ENCODE results near the gene SYNE1. TPM values are rescaled to one million over a fixed set of nuclear protein-coding genes. Genes with fewer than 3 reads are reported as not detected.
"Not testable (repeated sequence)": the region's sequence is repeated elsewhere in the genome, so short reads cannot be mapped to it uniquely, and the experiment has no call there.

SYNE1 gene
- total RNA-seq, 1 experiment from 2014 or later, result 14.2 TPM

- in situ Hi-C loops (cut with HindIII; ENCODE audit: low pct_unique_long_range_greater_than_20kb, low sequenced_read_pairs), result no loop called here
- no peak for DNase-seq (ENCODE audit: low read depth)
These were observed 174.4 kb downstream of the SYNE1 start for GRCh38 chr6:152462716-152463115.

- no peak for DNase-seq (ENCODE audit: low read depth)
- in situ Hi-C loops (cut with HindIII; ENCODE audit: low pct_unique_long_range_greater_than_20kb, low sequenced_read_pairs), result no loop called here
These were observed 175.6 kb downstream of the SYNE1 start for GRCh38 chr6:152461556-152461955.

GRCh38 chr6:152458648-152459644 is 178.2 kb downstream of the SYNE1 start:
- in situ Hi-C loops (cut with HindIII; ENCODE audit: low pct_unique_long_range_greater_than_20kb, low sequenced_read_pairs), result no loop called here
- no peak for DNase-seq (ENCODE audit: low read depth)

- in situ Hi-C loops (cut with HindIII; ENCODE audit: low pct_unique_long_range_greater_than_20kb, low sequenced_read_pairs), result no loop called here
- DNase-seq (ENCODE audit: low read depth), result no peak
These were observed 179.1 kb downstream of the SYNE1 start for GRCh38 chr6:152457949-152458624.

GRCh38 chr6:152454003-152454402 is 183.2 kb downstream of the SYNE1 start:
- DNase-seq (ENCODE audit: low read depth), result no peak
- in situ Hi-C loops (cut with HindIII; ENCODE audit: low pct_unique_long_range_greater_than_20kb, low sequenced_read_pairs), result no loop called here

GRCh38 chr6:152453421-152453820 is 183.7 kb downstream of the SYNE1 start:
- DNase-seq (ENCODE audit: low read depth), result no peak
- in situ Hi-C loops (cut with HindIII; ENCODE audit: low pct_unique_long_range_greater_than_20kb, low sequenced_read_pairs), result no loop called here

GRCh38 chr6:152452639-152453038 is 184.5 kb downstream of the SYNE1 start:
- DNase-seq (ENCODE audit: low read depth), result no peak
- in situ Hi-C loops (cut with HindIII; ENCODE audit: low pct_unique_long_range_greater_than_20kb, low sequenced_read_pairs), result no loop called here

- in situ Hi-C loops (cut with HindIII; ENCODE audit: low pct_unique_long_range_greater_than_20kb, low sequenced_read_pairs), result no loop called here
- no peak for DNase-seq (ENCODE audit: low read depth)
These were observed 186.6 kb downstream of the SYNE1 start for GRCh38 chr6:152450519-152450918.

- in situ Hi-C loops (cut with HindIII; ENCODE audit: low pct_unique_long_range_greater_than_20kb, low sequenced_read_pairs), result no loop called here
- DNase-seq (ENCODE audit: low read depth), result no peak
These were observed 195.3 kb downstream of the SYNE1 start for GRCh38 chr6:152441902-152442301.

- no peak for DNase-seq (ENCODE audit: low read depth)
These were observed 201.3 kb downstream of the SYNE1 start for GRCh38 chr6:152435816-152436215.

GRCh38 chr6:152432758-152433157 is 204.4 kb downstream of the SYNE1 start:
- in situ Hi-C loops (cut with HindIII; ENCODE audit: low pct_unique_long_range_greater_than_20kb, low sequenced_read_pairs), result no loop called here
- no peak for DNase-seq (ENCODE audit: low read depth)

More at GRCh38 chr6:152435816-152436215, 201.3 kb downstream of the SYNE1 start:
- in situ Hi-C loops (cut with HindIII; ENCODE audit: low pct_unique_long_range_greater_than_20kb, low sequenced_read_pairs), result no loop called here

- in situ Hi-C loops (cut with HindIII; ENCODE audit: low pct_unique_long_range_greater_than_20kb, low sequenced_read_pairs), result no loop called here
- no peak for DNase-seq (ENCODE audit: low read depth)
These were observed 209.0 kb downstream of the SYNE1 start for GRCh38 chr6:152428126-152428525.

GRCh38 chr6:152426276-152426675 is 210.9 kb downstream of the SYNE1 start:
- no peak for DNase-seq (ENCODE audit: low read depth)
- in situ Hi-C loops (cut with HindIII; ENCODE audit: low pct_unique_long_range_greater_than_20kb, low sequenced_read_pairs), result no loop called here

GRCh38 chr6:152423216-152424103 is 213.7 kb downstream of the SYNE1 start:
- no peak for DNase-seq (ENCODE audit: low read depth)
- in situ Hi-C loops (cut with HindIII; ENCODE audit: low pct_unique_long_range_greater_than_20kb, low sequenced_read_pairs), result no loop called here

- DNase-seq (ENCODE audit: low read depth); in situ Hi-C loops (cut with HindIII; ENCODE audit: low pct_unique_long_range_greater_than_20kb, low sequenced_read_pairs): not testable (repeated sequence)
These were observed 215.7 kb downstream of the SYNE1 start for GRCh38 chr6:152421496-152421895.

GRCh38 chr6:152420696-152421095 is 216.5 kb downstream of the SYNE1 start:
- in situ Hi-C loops (cut with HindIII; ENCODE audit: low pct_unique_long_range_greater_than_20kb, low sequenced_read_pairs), result no loop called here

GRCh38 chr6:152418551-152418950 is 218.6 kb downstream of the SYNE1 start:
- no peak for DNase-seq (ENCODE audit: low read depth)
- in situ Hi-C loops (cut with HindIII; ENCODE audit: low pct_unique_long_range_greater_than_20kb, low sequenced_read_pairs), result no loop called here

More at GRCh38 chr6:152420696-152421095, 216.5 kb downstream of the SYNE1 start:
- DNase-seq (ENCODE audit: low read depth), result no peak

- DNase-seq (ENCODE audit: low read depth), result no peak
- in situ Hi-C loops (cut with HindIII; ENCODE audit: low pct_unique_long_range_greater_than_20kb, low sequenced_read_pairs), result no loop called here
These were observed 220.5 kb downstream of the SYNE1 start for GRCh38 chr6:152416652-152417051.

Data from Caki2 (cell line).